ENCODE measurements around the gene ZFYVE28. TPM values are rescaled to one million over a fixed set of nuclear protein-coding genes. Genes with fewer than 3 reads are reported as not detected.

Gene ZFYVE28
- total and polyA plus RNA-seq, 2 of the 8 experiments (the other 6 are each of a cell fraction or from before 2014, with no cell fraction given) = 1.7 to 4.9 TPM

DNA sequence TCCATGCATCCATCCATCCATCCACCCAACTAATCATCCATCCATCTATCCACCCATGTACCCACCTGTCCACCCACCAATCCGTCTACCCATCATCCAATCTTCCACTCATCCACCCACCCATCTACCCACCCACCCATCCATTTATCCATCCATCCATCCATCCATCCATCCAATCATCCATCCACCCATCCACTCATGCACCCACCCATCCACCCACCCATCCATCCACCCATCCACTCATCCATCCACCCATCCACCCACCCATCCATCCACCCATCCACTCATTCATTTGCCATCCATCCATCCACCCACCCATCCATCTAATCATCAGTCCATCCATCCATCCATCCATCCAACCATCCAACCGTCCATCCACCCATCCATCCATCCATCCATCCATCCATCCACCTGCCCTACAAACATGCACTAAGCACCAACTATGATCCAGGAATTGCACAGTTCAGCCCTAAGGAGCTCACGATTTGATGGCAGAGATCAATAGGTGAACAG, 135.2 kb downstream of the ZFYVE28 start (continued):
- no peak for TF ChIP-seq SUZ12 (IDR thresholded peaks at IDR 0.05; ENCODE audit: low read length)
- TF ChIP-seq JUND (IDR thresholded peaks at IDR 0.05; ENCODE audit: low read length) = no peak
- no peak for TF ChIP-seq TAF1 (IDR thresholded peaks at IDR 0.05; ENCODE audit: low read depth, low read length)
- TF ChIP-seq TAF7 (optimal IDR thresholded peaks at IDR 0.05; ENCODE audit: borderline replicate concordance, low read depth, low read length) = no peak

Measured in H1 (cell line).